Activated CD4-positive, alpha-beta T cell treated with anti-CD3 and anti-CD28 coated beads, Interleukin-2, amount 50 U/mL, for 1 hour (primary cell): ENCODE results near the gene FRY.
"Not testable (repeated sequence)": the region's sequence is repeated elsewhere in the genome, so short reads cannot be mapped to it uniquely, and the experiment has no call there.

Experiments used
- DNase-seq: peaks from one replicate; pipeline ENCODE4 v3.0.0-alpha.2; 2020

The FRY gene

GRCh38 chr13:32031025-32031814 is at the start of gene FRY:
FRY (plus strand) TSS chr13:32031774; CDS start chr13:32031796, 22 bp downstream.
- peak; percentile 19 for DNase-seq

GRCh38 chr13:31982124-31982523 is 49.5 kb upstream of the FRY start:
- DNase-seq, result no peak

- no peak for DNase-seq
These were observed 49.0 kb upstream of the FRY start for GRCh38 chr13:31982540-31982939.

DNA sequence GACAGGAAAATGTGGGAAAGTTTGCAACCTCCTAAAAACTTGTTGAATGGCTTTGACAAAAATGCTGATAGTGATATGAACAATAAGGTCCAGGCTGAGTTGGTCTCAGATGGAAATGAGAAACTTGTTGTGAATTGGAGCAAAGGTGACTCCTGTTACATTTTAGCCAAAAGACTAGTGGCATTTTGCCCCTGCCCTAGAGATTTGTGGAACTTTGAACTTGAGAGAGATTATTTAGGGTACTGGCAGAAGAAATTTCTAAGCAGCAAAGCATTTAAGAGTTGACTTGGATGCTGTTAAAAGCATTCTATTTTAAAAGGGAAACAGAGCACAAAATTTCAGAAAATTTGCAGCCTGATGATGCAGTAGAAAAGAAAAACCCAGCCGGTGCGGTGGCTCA is 47.9 kb upstream of the FRY start:
- DNase-seq, result not testable (repeated sequence)

DNA sequence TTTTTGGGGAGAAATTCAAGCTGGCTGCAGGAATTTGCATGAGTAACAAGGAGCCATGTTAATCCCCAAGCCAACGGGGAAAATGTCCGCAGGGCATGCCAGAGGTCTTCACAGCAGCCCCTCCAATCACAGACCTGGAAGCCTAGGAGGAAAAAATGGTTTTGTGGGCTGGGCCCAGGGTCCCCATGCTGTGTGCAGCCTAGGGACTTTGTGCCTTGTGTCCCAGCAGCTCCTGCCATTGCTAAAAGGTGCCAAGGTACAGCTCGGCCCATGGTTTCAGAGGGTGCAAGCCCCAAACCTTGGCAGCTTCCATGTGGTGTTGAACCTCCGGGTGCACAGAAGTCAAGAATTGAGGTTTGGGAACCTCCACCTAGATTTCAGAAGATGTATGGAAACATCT is 47.2 kb upstream of the FRY start:
- DNase-seq, result not testable (repeated sequence)

- no peak for DNase-seq
These were observed 44.7 kb upstream of the FRY start for GRCh38 chr13:31986676-31987470.

GRCh38 chr13:31987535-31988170 is 43.9 kb upstream of the FRY start:
- DNase-seq, result no peak

DNA sequence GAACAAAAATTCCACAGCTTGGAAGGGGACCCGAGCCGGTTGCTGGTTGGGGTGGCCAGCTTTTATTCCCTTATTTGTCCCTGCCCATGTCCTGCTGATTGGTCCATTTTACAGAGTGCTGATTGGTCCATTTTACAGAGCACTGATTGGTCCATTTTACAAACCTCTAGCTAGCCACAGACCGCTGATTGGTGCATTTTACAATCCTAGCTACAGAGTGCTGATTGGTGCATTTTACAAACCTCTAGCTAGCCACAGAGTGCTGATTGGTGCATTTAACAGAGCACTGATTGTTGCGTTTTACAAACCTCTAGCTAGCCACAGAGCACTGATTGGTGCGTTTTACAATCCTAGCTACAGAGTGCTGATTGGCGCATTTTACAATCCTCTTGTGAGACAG is 37.2 kb upstream of the FRY start:
- not testable (repeated sequence) for DNase-seq

GRCh38 chr13:31996601-31997000 is 35.0 kb upstream of the FRY start:
- no peak for DNase-seq

DNA sequence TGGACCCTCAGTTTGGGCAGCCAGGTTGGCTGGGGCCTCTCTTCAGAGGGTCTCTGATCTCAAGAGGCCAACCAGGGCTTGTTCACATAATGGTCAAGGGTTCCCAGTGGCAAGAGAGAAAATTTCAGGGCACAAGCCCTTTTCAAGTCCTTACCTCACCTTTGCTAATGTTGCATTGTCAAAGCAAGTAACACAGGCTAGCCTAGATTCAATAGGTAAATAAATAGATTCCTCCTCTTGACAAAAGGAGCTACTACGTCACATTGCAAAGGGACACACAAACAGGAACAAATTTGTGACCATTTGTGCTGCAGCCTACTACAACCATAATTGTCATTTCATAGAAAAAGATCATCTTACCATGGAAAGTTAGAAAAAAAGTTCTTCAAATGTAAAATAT is 33.9 kb upstream of the FRY start:
- DNase-seq, result no peak

DNA sequence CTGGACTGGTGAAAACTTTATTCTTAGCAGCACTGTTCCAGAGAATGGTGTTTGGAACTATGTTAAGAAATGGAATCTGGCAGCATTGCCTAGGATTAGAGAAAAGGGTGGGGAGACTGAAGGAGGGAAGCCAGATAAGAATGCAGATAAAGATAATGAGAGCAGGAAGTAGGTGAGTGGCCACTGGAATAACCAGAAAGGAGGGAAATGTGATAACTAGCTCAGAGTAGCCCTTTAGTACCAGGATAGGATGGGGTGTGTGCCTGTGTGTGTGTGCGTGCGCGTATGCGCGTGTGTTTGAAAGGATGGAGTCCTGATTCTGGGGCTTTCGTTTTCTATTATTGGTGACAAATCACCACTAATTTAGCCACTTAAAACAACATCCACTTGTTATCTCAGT is 33.4 kb upstream of the FRY start:
- no peak for DNase-seq

- not testable (repeated sequence) for DNase-seq
These were observed 30.8 kb upstream of the FRY start for GRCh38 chr13:32000754-32001153.

- DNase-seq, result no peak
These were observed 30.3 kb upstream of the FRY start for GRCh38 chr13:32001154-32001768.

- no peak for DNase-seq
These were observed 29.8 kb upstream of the FRY start for GRCh38 chr13:32001769-32002168.

DNA sequence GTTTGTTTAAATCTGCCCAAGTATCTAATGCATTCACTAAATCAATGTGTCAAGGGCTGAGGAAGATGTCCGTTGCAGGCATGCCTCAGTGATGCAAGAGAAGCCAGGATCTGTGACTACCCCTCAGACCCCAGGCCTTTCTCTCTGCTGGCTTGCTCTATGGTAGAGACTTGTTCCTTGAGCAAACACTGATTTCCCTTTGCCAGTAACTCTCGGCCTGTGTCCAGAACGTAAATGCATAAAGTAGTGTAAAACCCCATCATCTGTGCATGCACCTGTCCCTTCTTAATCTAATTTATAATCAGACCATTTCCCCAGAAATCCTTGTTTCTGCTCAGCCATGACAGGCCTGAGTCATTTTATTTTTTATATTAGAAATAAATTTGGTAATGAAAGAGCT is 28.7 kb upstream of the FRY start:
- no peak for DNase-seq

GRCh38 chr13:32007494-32007893 is 24.1 kb upstream of the FRY start:
- DNase-seq, result no peak

GRCh38 chr13:32008518-32009175 is 22.9 kb upstream of the FRY start:
- no peak for DNase-seq

GRCh38 chr13:32009362-32009761 is 22.2 kb upstream of the FRY start:
- DNase-seq, result no peak

DNA sequence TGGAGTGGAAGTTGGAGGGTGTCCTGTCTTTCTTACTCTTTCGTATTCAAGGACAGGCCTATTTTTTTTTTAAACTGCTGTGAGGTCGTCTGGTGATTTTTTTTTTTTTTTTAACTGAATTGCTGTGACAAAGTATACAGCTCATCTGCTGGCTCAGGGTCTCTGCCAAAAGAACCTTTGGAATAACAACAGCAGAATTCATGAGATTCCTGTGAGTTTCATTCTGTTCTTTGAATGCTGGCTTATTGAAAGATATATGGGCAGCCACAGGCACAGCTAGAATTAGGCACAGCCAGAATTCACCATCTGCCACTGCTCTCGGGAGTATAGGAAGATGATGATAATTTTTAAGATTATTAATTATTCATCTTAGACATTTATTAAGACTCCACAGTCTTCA is 21.4 kb upstream of the FRY start:
- no peak for DNase-seq

GRCh38 chr13:32011971-32012370 is 19.6 kb upstream of the FRY start:
- no peak for DNase-seq

- no peak for DNase-seq
These were observed 18.4 kb upstream of the FRY start for GRCh38 chr13:32013181-32013580.

DNA sequence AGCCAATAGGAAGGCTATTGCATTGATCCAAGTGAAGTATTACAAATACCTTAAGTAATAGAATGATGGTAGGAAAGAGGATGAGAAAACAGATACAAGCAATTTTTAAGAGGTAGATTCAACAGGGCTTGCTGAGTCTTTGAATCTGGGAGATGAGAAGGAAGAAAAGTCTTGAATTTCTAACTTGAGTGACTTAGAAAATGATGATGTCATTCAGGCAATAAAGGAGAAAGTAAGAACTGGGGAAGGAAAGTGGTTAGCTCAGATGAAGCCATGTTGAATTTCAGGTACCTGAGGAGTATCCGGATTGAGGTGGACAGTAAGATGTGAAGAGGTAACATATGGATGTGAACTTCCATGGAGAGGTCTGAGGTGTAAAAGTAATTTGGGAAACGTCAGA is 15.5 kb upstream of the FRY start:
- DNase-seq, result no peak

DNA sequence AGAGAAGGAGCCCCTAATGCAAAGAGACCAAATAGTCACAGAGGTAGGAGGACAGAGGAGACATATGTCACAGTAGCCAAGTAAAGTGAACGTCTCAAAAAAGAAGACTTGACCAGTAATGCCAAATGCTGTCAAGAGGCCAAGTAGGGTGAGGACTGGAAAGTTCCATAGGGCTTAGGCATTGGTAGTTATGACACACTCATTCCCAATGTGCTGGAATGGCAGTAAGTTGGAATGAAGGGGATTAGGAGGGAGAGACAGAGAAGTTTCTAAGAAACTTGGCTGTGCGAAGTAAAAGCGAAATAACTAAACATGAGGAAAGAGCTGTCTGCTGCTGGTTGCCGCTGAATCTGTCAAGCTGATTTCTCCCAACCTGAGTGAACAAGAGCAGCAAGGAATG is 14.9 kb upstream of the FRY start:
- DNase-seq, result no peak
